K562 (cell line): ENCODE results near the gene HNRNPA2B1. TPM values are rescaled to one million over a fixed set of nuclear protein-coding genes. Genes with fewer than 3 reads are reported as not detected.
A peak's percentile ranks its signal among the peaks of the same experiment; 100 is the strongest.

Source experiments
- BRD9 ChIP-seq: fragments of 450-650 bp; IDR thresholded peaks from 2 replicates; pipeline ENCODE4 v1.6.1; 2018; ENCODE audit warnings: low read depth; ENCODE audit not compliant: partially characterized antibody
- GATAD2B ChIP-seq: fragments of 450-650 bp; IDR thresholded peaks from 2 replicates; pipeline ENCODE4 v1.6.1; 2017; ENCODE audit warnings: mild to moderate bottlenecking, borderline replicate concordance
- PRPF4 ChIP-seq: fragments of 200-400 bp; formaldehyde crosslinking; IDR thresholded peaks from one replicate; pipeline ENCODE4 v1.6.1; 2017; ENCODE audit warnings: low read length, low read depth, mild to moderate bottlenecking; ENCODE audit not compliant: insufficient read depth, poor library complexity, severe bottlenecking
- RBBP5 ChIP-seq: fragments of 200-600 bp; sonication (generic); IDR thresholded peaks from 2 replicates; pipeline ENCODE4 v1.6.1; 2012; ENCODE audit warnings: borderline replicate concordance, mild to moderate bottlenecking, low read length, control low read depth, inconsistent platforms; ENCODE audit not compliant: insufficient read depth, poor library complexity, severe bottlenecking
- RBFOX2 ChIP-seq: fragments of 200-400 bp; formaldehyde crosslinking; IDR thresholded peaks from 2 replicates; pipeline ENCODE4 v1.6.1; 2017; ENCODE audit warnings: low read depth, mild to moderate bottlenecking, low read length, moderate library complexity
- SMARCA5 ChIP-seq: fragments of 450-650 bp; IDR thresholded peaks from 2 replicates; pipeline ENCODE4 v1.6.1; 2016
- ZNF707 ChIP-seq: fragments of 250-450 bp; sonication (Bioruptor Pico); conservative IDR thresholded peaks from 2 replicates; pipeline ENCODE4 v1.8.0; 2022; ENCODE audit warnings: inconsistent platforms, mild to moderate bottlenecking, moderate library complexity
- polyA plus RNA-seq, 8 experiments: library from polyadenylated mRNA; depleted of rRNA in 4 of 8; stranded (reverse) in 5 of 8; unstranded in 3 of 8; fragments of >200 nt; fragmentation: Nextera tagmentation in 2 of 8; fragmentation: Illumina TruSeq in 1 of 8; extraction: Ambion mirVana in 2 of 8; extraction: Trizol in 1 of 8; gene quantifications; 2 replicates each; pipeline versions ENCODE4 v1.2.1 to v1.2.3, GENCODE V29; 2011 to 2014; ENCODE audit warnings: inconsistent platforms in 1 of 8, missing spikeins in 1 of 8
- total RNA-seq, 7 experiments: library from RNA; depleted of rRNA in 6 of 7; stranded (reverse); fragments of >200 nt in 6 of 7; fragmentation: Illumina TruSeq in 2 of 7; extraction: Trizol in 2 of 7; gene quantifications; 2 replicates each; pipeline versions ENCODE4 v1.2.1 to v1.2.3, GENCODE V29; 2011 to 2021; ENCODE audit warnings: low replicate concordance in 1 of 7
- TF ChIP-seq, protein P1 (sequence below): fragments of 250-450 bp; sonication (Bioruptor Pico); IDR thresholded peaks from 2 replicates; pipeline ENCODE4 v1.5.0; 2021; ENCODE audit warnings: mild to moderate bottlenecking, moderate library complexity
- TF ChIP-seq, protein P2 (sequence below): fragments of 200-600 bp; sonication (generic); IDR thresholded peaks from one replicate; pipeline ENCODE4 v1.6.1; 2012; ENCODE audit warnings: mild to moderate bottlenecking, low read depth, low read length, inconsistent platforms
- TF ChIP-seq, protein P3 (sequence below): fragments of 250-450 bp; sonication (Bioruptor Pico); IDR thresholded peaks from 2 replicates; pipeline ENCODE4 v1.5.1; 2021; ENCODE audit warnings: mild to moderate bottlenecking

The HNRNPA2B1 gene
- total and polyA plus RNA-seq, 9 of the 15 experiments (the other 6 are each of a cell fraction or from before 2014, with no cell fraction given) = 630 to 1,989 (median 865) TPM

DNA sequence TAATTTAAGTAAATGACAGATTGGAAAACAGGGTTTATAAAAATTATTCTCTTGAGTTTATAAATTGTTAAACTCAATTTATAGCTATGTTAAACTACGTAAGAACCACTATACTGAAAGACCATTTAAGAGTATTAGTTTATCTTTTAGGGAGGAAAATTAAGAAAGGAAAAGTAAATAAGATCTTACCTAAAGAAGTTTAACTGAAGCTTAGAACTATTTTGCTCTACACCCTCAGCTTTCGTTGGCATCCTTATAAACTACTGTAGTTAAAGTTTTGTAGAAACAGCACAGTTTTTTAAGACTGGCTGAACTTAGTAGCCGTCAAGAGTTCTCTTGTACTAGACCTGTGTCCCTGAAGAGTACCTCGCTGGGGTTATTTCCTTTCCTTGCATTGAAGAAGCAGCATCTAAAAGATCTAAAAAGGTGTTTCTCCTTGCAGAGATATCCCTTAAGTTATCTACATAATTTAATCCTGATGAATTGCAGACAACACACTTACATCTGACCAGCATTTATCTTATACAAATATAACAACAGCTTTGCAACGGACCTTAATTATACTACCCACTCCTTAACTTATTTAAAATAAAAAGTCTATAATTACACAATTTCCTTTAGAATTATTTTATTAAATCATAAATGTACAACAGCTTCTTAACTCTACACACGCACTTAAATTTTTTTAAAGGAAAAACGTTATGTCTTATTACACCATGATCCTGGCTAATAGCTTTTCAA, 9.1 kb downstream of the HNRNPA2B1 start (continued):
- TF ChIP-seq, protein P1, sequence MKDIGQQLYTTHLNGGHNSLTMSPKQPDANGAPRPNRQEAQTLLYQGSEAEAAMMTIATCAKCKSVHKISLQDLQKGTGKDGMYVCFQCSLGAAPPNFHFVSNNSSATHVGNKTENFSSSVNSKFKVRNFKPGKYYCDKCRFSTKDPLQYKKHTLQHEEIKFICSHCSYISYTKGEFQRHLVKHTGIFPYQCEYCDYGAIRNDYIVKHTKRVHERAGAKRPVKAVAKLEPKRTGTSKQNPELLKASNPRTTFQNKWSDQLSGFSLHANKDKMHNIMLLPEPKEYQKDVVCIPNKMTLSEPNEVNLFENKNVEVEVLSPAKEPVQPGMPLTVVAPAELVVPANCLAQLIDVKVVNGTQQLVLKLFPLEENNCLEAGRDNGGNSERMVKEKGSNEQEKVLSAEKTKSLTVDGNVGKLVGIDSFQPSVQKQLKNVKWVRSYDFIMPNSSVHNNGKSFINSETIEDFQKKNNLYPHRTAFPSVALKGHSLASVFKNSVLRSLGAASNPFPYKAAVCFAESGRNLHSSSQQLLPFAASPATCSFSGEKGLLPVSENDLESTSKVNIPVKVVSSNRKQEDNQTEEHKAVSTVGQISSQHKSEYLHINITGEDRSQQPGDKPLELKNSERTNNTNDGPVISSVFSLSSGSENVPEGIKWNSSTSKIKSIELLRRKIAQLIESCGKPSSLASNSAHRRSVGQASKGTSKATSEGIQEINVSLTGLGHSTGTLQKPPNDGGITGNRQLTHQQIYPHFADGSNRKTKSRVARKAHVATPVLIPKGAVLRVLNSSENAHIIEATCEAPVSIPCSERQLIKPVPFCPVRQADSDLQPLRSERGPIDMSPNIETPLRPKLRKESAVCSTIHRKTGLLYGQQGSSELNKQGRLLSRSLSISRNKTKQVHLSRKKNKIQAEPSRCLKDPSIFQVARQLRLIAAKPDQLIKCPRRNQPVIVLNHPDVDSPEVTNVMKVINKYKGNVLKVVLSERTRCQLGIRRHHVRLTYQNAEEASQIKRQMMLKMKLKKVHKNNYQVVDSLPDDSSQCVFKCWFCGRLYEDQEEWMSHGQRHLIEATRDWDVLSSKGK (CRISPR knock-in tag) = no peak
- no peak for TF ChIP-seq ZNF707 (CRISPR knock-in tag)
- no peak for TF ChIP-seq PRPF4
- TF ChIP-seq RBBP5 = no peak
- TF ChIP-seq RBFOX2 = peak; percentile 58
- TF ChIP-seq BRD9 = no peak
- TF ChIP-seq, protein P2, sequence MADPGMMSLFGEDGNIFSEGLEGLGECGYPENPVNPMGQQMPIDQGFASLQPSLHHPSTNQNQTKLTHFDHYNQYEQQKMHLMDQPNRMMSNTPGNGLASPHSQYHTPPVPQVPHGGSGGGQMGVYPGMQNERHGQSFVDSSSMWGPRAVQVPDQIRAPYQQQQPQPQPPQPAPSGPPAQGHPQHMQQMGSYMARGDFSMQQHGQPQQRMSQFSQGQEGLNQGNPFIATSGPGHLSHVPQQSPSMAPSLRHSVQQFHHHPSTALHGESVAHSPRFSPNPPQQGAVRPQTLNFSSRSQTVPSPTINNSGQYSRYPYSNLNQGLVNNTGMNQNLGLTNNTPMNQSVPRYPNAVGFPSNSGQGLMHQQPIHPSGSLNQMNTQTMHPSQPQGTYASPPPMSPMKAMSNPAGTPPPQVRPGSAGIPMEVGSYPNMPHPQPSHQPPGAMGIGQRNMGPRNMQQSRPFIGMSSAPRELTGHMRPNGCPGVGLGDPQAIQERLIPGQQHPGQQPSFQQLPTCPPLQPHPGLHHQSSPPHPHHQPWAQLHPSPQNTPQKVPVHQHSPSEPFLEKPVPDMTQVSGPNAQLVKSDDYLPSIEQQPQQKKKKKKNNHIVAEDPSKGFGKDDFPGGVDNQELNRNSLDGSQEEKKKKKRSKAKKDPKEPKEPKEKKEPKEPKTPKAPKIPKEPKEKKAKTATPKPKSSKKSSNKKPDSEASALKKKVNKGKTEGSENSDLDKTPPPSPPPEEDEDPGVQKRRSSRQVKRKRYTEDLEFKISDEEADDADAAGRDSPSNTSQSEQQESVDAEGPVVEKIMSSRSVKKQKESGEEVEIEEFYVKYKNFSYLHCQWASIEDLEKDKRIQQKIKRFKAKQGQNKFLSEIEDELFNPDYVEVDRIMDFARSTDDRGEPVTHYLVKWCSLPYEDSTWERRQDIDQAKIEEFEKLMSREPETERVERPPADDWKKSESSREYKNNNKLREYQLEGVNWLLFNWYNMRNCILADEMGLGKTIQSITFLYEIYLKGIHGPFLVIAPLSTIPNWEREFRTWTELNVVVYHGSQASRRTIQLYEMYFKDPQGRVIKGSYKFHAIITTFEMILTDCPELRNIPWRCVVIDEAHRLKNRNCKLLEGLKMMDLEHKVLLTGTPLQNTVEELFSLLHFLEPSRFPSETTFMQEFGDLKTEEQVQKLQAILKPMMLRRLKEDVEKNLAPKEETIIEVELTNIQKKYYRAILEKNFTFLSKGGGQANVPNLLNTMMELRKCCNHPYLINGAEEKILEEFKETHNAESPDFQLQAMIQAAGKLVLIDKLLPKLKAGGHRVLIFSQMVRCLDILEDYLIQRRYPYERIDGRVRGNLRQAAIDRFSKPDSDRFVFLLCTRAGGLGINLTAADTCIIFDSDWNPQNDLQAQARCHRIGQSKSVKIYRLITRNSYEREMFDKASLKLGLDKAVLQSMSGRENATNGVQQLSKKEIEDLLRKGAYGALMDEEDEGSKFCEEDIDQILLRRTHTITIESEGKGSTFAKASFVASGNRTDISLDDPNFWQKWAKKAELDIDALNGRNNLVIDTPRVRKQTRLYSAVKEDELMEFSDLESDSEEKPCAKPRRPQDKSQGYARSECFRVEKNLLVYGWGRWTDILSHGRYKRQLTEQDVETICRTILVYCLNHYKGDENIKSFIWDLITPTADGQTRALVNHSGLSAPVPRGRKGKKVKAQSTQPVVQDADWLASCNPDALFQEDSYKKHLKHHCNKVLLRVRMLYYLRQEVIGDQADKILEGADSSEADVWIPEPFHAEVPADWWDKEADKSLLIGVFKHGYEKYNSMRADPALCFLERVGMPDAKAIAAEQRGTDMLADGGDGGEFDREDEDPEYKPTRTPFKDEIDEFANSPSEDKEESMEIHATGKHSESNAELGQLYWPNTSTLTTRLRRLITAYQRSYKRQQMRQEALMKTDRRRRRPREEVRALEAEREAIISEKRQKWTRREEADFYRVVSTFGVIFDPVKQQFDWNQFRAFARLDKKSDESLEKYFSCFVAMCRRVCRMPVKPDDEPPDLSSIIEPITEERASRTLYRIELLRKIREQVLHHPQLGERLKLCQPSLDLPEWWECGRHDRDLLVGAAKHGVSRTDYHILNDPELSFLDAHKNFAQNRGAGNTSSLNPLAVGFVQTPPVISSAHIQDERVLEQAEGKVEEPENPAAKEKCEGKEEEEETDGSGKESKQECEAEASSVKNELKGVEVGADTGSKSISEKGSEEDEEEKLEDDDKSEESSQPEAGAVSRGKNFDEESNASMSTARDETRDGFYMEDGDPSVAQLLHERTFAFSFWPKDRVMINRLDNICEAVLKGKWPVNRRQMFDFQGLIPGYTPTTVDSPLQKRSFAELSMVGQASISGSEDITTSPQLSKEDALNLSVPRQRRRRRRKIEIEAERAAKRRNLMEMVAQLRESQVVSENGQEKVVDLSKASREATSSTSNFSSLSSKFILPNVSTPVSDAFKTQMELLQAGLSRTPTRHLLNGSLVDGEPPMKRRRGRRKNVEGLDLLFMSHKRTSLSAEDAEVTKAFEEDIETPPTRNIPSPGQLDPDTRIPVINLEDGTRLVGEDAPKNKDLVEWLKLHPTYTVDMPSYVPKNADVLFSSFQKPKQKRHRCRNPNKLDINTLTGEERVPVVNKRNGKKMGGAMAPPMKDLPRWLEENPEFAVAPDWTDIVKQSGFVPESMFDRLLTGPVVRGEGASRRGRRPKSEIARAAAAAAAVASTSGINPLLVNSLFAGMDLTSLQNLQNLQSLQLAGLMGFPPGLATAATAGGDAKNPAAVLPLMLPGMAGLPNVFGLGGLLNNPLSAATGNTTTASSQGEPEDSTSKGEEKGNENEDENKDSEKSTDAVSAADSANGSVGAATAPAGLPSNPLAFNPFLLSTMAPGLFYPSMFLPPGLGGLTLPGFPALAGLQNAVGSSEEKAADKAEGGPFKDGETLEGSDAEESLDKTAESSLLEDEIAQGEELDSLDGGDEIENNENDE = no peak
- no peak for TF ChIP-seq SMARCA5
- TF ChIP-seq GATAD2B = no peak
- TF ChIP-seq, protein P3, sequence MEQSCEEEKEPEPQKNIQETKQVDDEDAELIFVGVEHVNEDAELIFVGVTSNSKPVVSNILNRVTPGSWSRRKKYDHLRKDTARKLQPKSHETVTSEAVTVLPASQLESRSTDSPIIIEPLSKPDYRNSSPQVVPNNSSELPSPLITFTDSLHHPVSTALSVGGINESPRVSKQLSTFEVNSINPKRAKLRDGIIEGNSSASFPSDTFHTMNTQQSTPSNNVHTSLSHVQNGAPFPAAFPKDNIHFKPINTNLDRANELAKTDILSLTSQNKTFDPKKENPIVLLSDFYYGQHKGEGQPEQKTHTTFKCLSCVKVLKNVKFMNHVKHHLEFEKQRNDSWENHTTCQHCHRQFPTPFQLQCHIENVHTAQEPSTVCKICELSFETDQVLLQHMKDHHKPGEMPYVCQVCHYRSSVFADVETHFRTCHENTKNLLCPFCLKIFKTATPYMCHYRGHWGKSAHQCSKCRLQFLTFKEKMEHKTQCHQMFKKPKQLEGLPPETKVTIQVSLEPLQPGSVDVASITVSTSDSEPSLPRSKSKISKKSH = no peak
